Measurements from ENCODE around the gene CSNK1G1.

Gene CSNK1G1

GRCh38 chr15:64237677-64238076 is 118.3 kb downstream of the CSNK1G1 start:
- no peak overlapping the region for H3K27ac ChIP-seq
- TF ChIP-seq ZFX (IDR thresholded peaks at IDR 0.05; ENCODE audit: borderline replicate concordance) = no peak
- TF ChIP-seq CTCF (IDR thresholded peaks at IDR 0.05) = no peak

- H3K27ac ChIP-seq = no peak overlapping the region
- TF ChIP-seq ZFX (IDR thresholded peaks at IDR 0.05; ENCODE audit: borderline replicate concordance) (no peak), CTCF (IDR thresholded peaks at IDR 0.05) (no peak)
These were observed 119.6 kb downstream of the CSNK1G1 start for GRCh38 chr15:64236156-64236894.

GRCh38 chr15:64235552-64235951 is 120.4 kb downstream of the CSNK1G1 start:
- TF ChIP-seq CTCF (IDR thresholded peaks at IDR 0.05) = no peak
- no peak for TF ChIP-seq ZFX (IDR thresholded peaks at IDR 0.05; ENCODE audit: borderline replicate concordance)
- H3K27ac ChIP-seq = no peak overlapping the region

GRCh38 chr15:64233299-64233698 is 122.7 kb downstream of the CSNK1G1 start:
- no peak overlapping the region for H3K27ac ChIP-seq
- TF ChIP-seq CTCF (IDR thresholded peaks at IDR 0.05) = no peak

GRCh38 chr15:64232400-64232799 is 123.6 kb downstream of the CSNK1G1 start:
- TF ChIP-seq ZFX (IDR thresholded peaks at IDR 0.05; ENCODE audit: borderline replicate concordance) (no peak), CTCF (IDR thresholded peaks at IDR 0.05) (no peak)
- no peak overlapping the region for H3K27ac ChIP-seq

- H3K27ac ChIP-seq = no peak overlapping the region
- TF ChIP-seq ZFX (IDR thresholded peaks at IDR 0.05; ENCODE audit: borderline replicate concordance) = no peak
- no peak for TF ChIP-seq CTCF (IDR thresholded peaks at IDR 0.05)
These were observed 126.7 kb downstream of the CSNK1G1 start for GRCh38 chr15:64229129-64229724.

- H3K27ac ChIP-seq = no peak overlapping the region
- no peak for TF ChIP-seq ZFX (IDR thresholded peaks at IDR 0.05; ENCODE audit: borderline replicate concordance)
- TF ChIP-seq CTCF (IDR thresholded peaks at IDR 0.05) = no peak
These were observed 130.2 kb downstream of the CSNK1G1 start for GRCh38 chr15:64225804-64226203.
